ENCODE data around the gene PAQR6. TPM values are rescaled to one million over a fixed set of nuclear protein-coding genes. Genes with fewer than 3 reads are reported as not detected.

Gene PAQR6
- polyA plus RNA-seq (ENCODE audit: insufficient read length in 3 of 3) = 1 to 10 TPM; 4.3 to 7.0 (median 5.1) TPM
- long read RNA-seq, donor 1 = 0 reads
- long read RNA-seq, donor 2 = 0 reads
- long read RNA-seq, donor 3 = 0 reads
- long read RNA-seq, donor 4 = 0 reads
- long read RNA-seq, donor 5 = 0 reads
- long read RNA-seq, donor 6 = 0 reads
- long read RNA-seq, donor 7 = 0 reads
- long read RNA-seq, donor 8 = 0 reads
- long read RNA-seq, donor 9 = 0 reads
- long read RNA-seq, donor 10 = 0 reads
- long read RNA-seq, donor 11 = 0 reads
- long read RNA-seq, donor 12 = 0 reads
- long read RNA-seq, donor 13 = 0 reads
- long read RNA-seq, donor 14 = 0 reads
- long read RNA-seq, donor 15 = 0 reads
- long read RNA-seq, donor 16 = 0 reads

GRCh38 chr1:156247460-156248322 is at the start of gene PAQR6:
TSS of gene PAQR6 (minus strand) at chr1:156248056. CDS start at chr1:156246731, 1,325 bp downstream.
- no peak for DNase-seq (ENCODE audit: extremely low read depth in 1 of 11, low read depth in 9 of 11, low spot score in 4 of 11)

GRCh38 chr1:156295391-156295947 is 47.6 kb upstream of the PAQR6 start, which contains the start of gene GLMP:
TSS of gene GLMP (minus strand) at chr1:156295679. CDS start at chr1:156295645, 34 bp downstream.
- peak in 7 of 11 donors; percentile 44 to 67 (median 56) for DNase-seq (ENCODE audit: extremely low read depth in 1 of 11, low read depth in 9 of 11, low spot score in 4 of 11)

DNA sequence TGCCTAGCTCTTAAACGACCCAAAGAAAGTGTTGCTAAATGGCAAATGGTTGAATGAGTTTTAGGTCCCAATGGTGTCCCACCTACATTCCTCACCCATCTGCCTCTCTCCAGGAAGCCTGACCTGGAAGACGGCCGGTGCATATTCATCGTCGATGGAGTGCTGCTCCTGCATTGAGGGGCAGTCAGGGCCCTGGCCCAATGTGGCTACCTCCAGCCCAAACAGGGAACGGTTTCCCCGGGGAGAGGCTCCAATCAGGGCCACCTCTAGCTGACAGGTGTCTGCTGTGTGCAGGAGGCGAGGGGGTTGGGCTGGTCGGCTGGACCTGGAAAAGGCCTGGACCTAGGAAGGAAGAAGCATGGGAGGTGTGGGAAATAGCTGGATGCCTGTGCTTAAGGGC is 46.0 kb upstream of the PAQR6 start:
- DNase-seq (ENCODE audit: extremely low read depth in 1 of 11, low read depth in 9 of 11, low spot score in 4 of 11) = no peak

DNA sequence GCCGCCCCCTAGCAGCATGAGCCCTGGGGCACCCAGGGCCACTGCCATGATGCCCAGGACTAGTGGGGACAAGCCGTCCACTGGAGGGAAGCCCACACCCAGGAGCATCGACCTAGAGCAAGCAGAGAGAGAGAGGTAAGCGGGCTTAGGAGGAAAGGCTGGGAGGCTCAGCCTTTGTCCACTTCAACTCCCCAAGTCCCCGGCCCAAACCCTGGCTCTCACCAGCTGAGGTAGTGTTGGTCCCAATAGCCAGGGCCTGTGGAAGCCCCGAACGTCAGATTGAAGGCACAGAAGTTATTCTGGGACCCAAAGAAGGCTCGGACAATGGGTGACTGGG is 45.2 kb upstream of the PAQR6 start:
- DNase-seq (ENCODE audit: extremely low read depth in 1 of 11, low read depth in 9 of 11, low spot score in 4 of 11) = no peak

DNA sequence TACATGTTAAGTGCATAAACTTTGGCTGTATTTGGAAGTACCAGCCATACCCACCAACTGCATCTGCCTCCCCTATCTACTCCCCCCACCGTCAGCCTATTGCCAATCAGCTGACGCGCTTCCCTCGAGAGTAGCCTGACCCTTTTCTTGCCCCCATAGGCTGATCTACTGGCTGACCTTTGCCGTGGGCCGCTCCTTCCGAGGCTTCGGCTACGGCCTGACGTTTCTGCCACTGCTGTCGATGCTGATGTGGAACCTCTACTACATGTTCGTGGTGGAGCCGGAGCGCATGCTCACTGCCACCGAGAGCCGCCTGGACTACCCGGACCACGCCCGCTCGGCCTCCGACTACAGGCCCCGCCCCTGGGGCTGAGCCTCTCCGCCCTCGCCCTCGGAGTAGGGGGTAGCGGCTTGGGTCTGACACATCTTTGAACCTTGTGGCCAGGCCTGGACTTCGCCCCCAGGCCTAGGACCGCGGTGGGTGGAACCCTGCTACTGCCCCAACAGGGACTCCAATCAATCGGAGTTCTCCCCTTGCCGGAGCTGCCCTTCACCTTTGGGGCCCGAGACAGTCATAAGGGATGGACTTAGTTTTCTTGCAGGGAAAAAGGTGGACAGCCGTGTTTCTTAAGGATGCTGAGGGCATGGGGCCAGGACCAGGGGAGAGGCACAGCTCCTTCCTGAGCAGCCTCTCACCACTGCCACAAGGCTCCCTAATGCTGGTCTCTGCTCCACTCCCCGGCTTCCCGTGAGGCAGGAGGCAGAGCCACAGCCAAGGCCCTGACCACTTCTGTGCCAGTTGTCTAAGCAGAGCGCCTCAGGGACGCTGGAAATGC is 43.6 kb upstream of the PAQR6 start:
- peak in 10 of 11 donors; percentile 42 to 77 (median 63) for DNase-seq (ENCODE audit: extremely low read depth in 1 of 11, low read depth in 9 of 11, low spot score in 4 of 11)

GRCh38 chr1:156289857-156290256 is 42.0 kb upstream of the PAQR6 start:
- DNase-seq (ENCODE audit: extremely low read depth in 1 of 11, low read depth in 9 of 11, low spot score in 4 of 11) = no peak

GRCh38 chr1:156286061-156286460 is 38.2 kb upstream of the PAQR6 start:
- no peak for DNase-seq (ENCODE audit: extremely low read depth in 1 of 11, low read depth in 9 of 11, low spot score in 4 of 11)

- DNase-seq (ENCODE audit: extremely low read depth in 1 of 11, low read depth in 9 of 11, low spot score in 4 of 11) = no peak
Measured at GRCh38 chr1:156285437-156285836, 37.6 kb upstream of the PAQR6 start.

- no peak for DNase-seq (ENCODE audit: extremely low read depth in 1 of 11, low read depth in 9 of 11, low spot score in 4 of 11)
Measured at GRCh38 chr1:156284757-156285156, 36.9 kb upstream of the PAQR6 start.

- DNase-seq (ENCODE audit: extremely low read depth in 1 of 11, low read depth in 9 of 11, low spot score in 4 of 11) = no peak
Measured at GRCh38 chr1:156284112-156284511, 36.3 kb upstream of the PAQR6 start, which contains the start of gene TMEM79. TSS of gene TMEM79 (plus strand) at chr1:156284325. CDS start at chr1:156285227, 902 bp downstream.

GRCh38 chr1:156283521-156283920 is 35.7 kb upstream of the PAQR6 start:
- DNase-seq (ENCODE audit: extremely low read depth in 1 of 11, low read depth in 9 of 11, low spot score in 4 of 11) = no peak

DNA sequence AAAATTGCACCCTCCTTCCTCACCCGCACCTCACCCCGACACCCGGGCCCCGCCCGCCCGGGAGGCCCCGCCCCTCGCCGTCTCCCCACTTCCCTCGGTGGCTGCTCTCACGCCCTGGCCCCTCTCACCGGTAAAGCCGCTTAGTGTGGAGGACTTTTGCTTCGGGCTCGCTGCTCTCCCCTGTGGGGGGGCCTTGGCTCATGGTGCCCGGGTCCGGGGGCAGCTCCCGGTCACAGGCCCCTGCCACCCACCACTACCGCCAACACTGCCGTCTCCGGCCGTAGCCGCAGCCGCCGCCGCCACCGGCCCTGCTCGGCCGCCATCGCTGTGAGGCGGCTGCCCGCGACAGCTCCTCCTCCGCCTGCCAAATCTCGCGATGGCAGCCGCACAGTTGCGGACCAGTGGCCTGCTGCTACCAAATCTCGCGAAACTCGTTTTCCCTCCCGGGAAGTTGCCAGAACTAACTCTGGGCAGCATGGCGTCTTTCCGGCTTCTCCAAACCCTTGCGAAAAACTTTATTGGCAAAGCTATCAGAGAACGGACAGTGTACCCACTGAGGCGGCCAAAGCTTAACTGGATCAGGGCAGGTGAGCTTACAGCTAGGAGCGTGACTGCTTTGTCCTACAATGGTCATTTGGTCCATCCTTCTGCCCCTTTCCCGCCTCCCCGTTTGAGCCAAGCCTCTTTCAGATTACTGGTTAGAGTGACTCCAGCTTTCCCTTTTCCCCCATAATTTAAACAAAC is 34.8 kb upstream of the PAQR6 start, which contains the start of gene SMG5:
TSS of gene SMG5 (minus strand) at position 347 of the 744 bp plus-strand sequence. CDS start at position 202, 145 bp downstream.
- DNase-seq (ENCODE audit: extremely low read depth in 1 of 11, low read depth in 9 of 11, low spot score in 4 of 11) = peak; percentile 91 to 99 (median 98)

- DNase-seq (ENCODE audit: extremely low read depth in 1 of 11, low read depth in 9 of 11, low spot score in 4 of 11) = no peak
Measured at GRCh38 chr1:156281693-156282478, 34.0 kb upstream of the PAQR6 start.

DNA sequence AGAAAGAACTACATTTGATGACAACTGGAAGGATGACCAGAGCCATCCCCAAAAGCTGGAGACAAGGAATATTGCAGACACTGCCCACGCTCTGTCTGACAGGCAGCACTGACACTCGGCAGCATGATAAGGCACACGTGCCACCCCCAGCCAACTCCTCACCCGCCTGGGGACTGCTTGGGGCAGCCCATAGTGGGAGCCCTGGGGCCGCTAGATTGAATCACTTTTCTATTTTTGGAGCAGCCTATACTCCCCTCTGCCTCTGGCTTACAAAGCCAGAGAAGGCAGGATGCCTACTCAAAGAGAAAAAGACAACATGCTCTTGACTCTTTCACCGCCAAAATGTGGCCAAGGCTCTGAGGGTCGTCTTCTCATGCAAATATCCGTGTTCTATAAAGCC is 33.4 kb upstream of the PAQR6 start:
- no peak for DNase-seq (ENCODE audit: extremely low read depth in 1 of 11, low read depth in 9 of 11, low spot score in 4 of 11)

GRCh38 chr1:156279837-156280236 is 32.0 kb upstream of the PAQR6 start:
- no peak for DNase-seq (ENCODE audit: extremely low read depth in 1 of 11, low read depth in 9 of 11, low spot score in 4 of 11)

- no peak for DNase-seq (ENCODE audit: extremely low read depth in 1 of 11, low read depth in 9 of 11, low spot score in 4 of 11)
Measured at GRCh38 chr1:156276966-156277381, 29.1 kb upstream of the PAQR6 start.

- DNase-seq (ENCODE audit: extremely low read depth in 1 of 11, low read depth in 9 of 11, low spot score in 4 of 11) = no peak
Measured at GRCh38 chr1:156276532-156276931, 28.7 kb upstream of the PAQR6 start.
